ENCODE measurements around the gene MS4A10. TPM values are rescaled to one million over a fixed set of nuclear protein-coding genes. Genes with fewer than 3 reads are reported as not detected.

MS4A10 gene
- total RNA-seq: not detected

DNA sequence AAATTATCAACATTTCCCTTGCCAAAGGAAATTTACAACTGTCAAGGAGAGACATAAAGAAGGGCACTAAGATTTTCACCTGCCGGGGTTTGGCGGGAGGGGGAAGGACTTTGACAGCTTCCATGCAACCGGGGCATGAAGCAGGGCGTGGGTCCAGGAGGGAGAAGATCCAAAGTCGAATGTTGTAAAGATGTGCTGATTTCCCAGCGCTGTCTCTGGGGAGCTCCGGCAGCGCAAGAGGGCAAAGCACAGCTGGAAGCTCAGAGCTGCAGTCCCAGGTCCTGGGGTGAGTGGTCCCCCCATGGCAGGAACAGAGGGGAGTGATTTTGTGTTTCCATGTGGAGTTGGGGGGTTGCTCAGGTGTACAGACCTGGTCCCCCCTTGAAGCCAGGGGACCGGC lies at the start of gene MS4A10:
Gene MS4A10 (plus strand): TSS at position 198 of the 400 bp plus-strand sequence. CDS start 5,003 bp downstream, outside the sequence.
- no peak within 1 kb of the TSS for H3K27ac Mint-ChIP-seq
- intact Hi-C loops (cut with DNase I, micrococcal nuclease): no loop called here

DNA sequence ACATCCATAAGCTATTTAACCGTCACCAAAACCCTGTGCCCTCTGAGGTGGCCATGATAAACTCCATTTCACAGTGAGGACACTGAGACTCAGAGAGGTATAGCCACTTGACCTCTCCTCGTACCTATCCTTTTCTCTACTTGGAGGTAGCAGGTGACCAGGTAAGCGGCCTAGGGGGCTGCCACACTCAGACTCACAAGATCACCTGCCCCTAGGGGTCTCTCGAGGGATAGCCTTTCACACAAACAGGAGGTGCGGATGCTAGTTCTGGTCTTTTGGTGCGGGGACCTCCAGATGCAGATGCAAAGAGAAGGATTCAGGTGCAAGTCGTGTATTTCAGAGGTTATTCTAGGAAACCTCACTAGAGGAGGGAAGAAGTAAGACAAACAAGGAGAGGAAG lies 46.0 kb upstream of the MS4A10 start:
- ChIA-PET POLR2A (no interaction called here), CTCF (interaction anchor here (0.7 to 1.4 kb wide), 2 partner anchors 22 to 23 kb away, joined by 3 to 4 read pairs; no protein-coding TSS in a partner anchor)
- Mint-ChIP-seq H3K4me3 (no peak overlapping the region), H3K27ac (no peak overlapping the region), H3K27me3 (peaks cover 3% of the 10 kb centered on the region), H3K4me1 (no peaks in the 10 kb centered on the region), H3K36me3 (ENCODE audit: low read depth) (no peaks in the 10 kb centered on the region), H3K9me3 (ENCODE audit: low read depth) (no peaks in the 10 kb centered on the region)
- no peak for DNase-seq
- ATAC-seq: no peak
- intact Hi-C loops (cut with DNase I, micrococcal nuclease): no loop called here

More for the DNA sequence above, at the start of gene MS4A10:
- Mint-ChIP-seq H3K4me1 (no peaks in the 10 kb centered on the region), H3K27me3 (no peaks in the 10 kb centered on the region), H3K36me3 (ENCODE audit: low read depth) (no peaks in the 10 kb centered on the region), H3K9me3 (ENCODE audit: low read depth) (no peaks in the 10 kb centered on the region), H3K4me3 (no peak within 1 kb of the TSS)
- ChIA-PET POLR2A (no interaction called here), CTCF (interaction anchor here (0.7 to 0.8 kb wide), 2 partner anchors 22 to 47 kb away, joined by 3 to 4 read pairs; no protein-coding TSS in a partner anchor)
- DNase-seq: no peak
- no peak for ATAC-seq

DNA sequence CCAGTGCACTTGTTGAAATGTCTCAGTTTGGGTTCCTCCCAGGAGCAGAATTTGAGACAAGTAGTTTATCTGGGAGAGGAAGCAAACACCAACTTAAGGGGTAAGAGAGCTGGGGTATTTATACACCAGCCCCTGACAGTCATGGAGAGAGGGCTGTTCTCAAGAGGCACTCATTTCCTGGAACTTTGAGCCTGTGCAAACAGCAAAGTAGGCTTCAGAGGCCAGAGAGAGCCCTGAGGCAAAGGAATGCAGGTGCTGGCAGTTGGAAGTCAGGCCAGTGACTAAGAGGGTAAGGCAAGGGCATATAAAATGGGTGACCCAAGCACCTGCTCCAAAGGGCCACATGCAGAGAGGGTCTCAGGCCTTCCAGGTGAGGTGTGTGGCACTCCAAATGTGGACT lies 44.6 kb upstream of the MS4A10 start:
- Mint-ChIP-seq H3K9me3 (ENCODE audit: low read depth) (no peaks in the 10 kb centered on the region), H3K36me3 (ENCODE audit: low read depth) (no peaks in the 10 kb centered on the region), H3K4me3 (no peak overlapping the region), H3K27ac (no peak overlapping the region), H3K27me3 (peaks cover 3% of the 10 kb centered on the region), H3K4me1 (no peaks in the 10 kb centered on the region)
- intact Hi-C loops (cut with DNase I, micrococcal nuclease): no loop called here
- ChIA-PET POLR2A (no interaction called here), CTCF (interaction anchor here (0.7 to 1.4 kb wide), 2 partner anchors 22 to 49 kb away, joined by 3 read pairs; no protein-coding TSS in a partner anchor)
- ATAC-seq: no peak
- no peak for DNase-seq

DNA sequence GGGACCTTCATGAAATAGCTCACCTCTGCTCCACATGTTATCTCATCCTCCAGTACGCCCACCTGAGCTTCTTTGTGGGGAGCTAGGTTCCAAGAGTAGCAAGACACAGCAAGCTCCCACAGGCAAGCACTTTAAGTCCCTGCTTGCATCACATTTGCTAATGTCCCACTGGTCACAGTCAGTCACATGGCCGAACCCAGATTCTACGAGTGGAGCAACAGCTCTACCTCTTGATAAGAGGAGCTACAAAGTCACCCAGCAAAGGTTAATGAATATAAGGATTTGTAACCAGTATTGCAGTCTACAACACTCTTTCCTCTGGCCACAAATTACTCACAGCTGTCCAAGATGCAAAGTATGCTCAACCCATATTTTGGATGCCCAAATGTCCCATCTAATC lies 43.7 kb upstream of the MS4A10 start:
- CTCF ChIA-PET: no interaction called here

DNA sequence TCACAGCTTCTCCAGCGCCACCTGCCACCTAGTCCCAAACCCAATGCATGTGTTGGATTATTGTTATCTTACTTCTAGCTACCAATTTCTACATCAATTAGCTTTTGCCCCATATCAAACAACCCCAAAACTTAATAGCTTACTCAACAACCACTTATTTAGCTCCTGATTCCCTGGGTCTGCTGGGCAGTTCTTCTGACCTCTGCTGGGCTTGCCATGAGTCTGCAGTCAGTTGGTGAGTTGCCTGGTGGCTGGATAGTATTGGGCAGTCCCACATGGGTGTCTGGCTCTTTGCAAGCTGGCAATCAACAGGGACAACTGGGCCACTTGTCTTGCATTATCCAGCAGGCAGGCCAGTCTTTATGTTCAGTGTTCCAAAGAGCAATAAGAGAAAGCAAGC lies 42.1 kb upstream of the MS4A10 start:
- no peak for ATAC-seq
- H3K27me3 Mint-ChIP-seq: peaks cover 3% of the 10 kb centered on the region
- H3K4me1 Mint-ChIP-seq: no peaks in the 10 kb centered on the region
- CTCF ChIA-PET: no interaction called here
- intact Hi-C loops (cut with DNase I, micrococcal nuclease): no loop called here
- H3K36me3 Mint-ChIP-seq (ENCODE audit: low read depth): no peaks in the 10 kb centered on the region
- no peak overlapping the region for H3K27ac Mint-ChIP-seq
- POLR2A ChIA-PET: no interaction called here
- no peak for DNase-seq
- H3K9me3 Mint-ChIP-seq (ENCODE audit: low read depth): no peaks in the 10 kb centered on the region
- no peak overlapping the region for H3K4me3 Mint-ChIP-seq

More for the DNA sequence above, 43.7 kb upstream of the MS4A10 start:
- ATAC-seq: no peak
- DNase-seq: no peak
- Mint-ChIP-seq H3K4me1 (no peaks in the 10 kb centered on the region), H3K9me3 (ENCODE audit: low read depth) (no peaks in the 10 kb centered on the region), H3K27me3 (peaks cover 3% of the 10 kb centered on the region), H3K27ac (no peak overlapping the region), H3K4me3 (no peak overlapping the region), H3K36me3 (ENCODE audit: low read depth) (no peaks in the 10 kb centered on the region)
- intact Hi-C loops (cut with DNase I, micrococcal nuclease): no loop called here
- POLR2A ChIA-PET: no interaction called here

DNA sequence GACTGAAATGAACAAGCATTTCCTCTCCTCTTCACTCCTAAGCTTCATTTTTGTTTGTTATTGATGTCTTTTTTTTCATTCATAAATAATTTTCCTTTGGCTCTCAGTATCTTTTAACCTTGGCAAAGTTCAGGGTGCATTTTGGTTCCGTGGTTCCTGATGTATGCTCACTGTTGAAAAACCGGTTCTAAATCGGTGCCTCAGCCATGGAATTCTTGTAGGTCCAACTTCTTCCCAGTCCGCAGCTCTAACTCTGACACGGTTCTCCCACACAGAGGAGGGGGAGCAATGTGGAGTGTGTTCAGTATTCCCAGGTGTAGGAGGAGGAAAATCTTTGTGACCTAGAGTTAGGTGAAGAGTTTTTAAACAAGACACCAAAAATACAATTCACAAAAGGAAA lies 41.0 kb upstream of the MS4A10 start:
- POLR2A ChIA-PET: no interaction called here
- H3K36me3 Mint-ChIP-seq (ENCODE audit: low read depth): no peaks in the 10 kb centered on the region

DNA sequence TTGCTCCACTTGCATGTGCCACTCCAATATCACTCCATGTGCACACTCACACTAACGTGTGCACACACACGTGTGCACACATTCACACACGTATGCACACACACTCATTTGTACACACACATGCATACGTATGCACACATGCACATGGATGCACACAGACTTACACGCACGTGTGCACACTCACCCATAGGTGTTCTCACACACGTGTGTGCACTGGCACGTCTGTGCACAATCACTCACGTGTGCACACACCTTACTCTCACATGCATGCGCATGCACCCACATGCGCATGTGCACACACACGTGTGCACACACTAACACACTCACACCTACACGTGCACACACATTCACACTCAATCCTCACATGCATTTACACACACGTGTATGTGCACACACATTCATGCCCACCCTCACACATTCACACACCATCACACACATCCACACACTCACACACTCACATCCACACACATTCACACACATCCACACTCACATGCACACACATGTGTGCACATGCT lies 37.7 kb upstream of the MS4A10 start:
- ATAC-seq: no peak
- Mint-ChIP-seq H3K4me3 (no peak overlapping the region), H3K27me3 (peaks cover 11% of the 10 kb centered on the region), H3K27ac (no peak overlapping the region), H3K9me3 (ENCODE audit: low read depth) (no peaks in the 10 kb centered on the region), H3K4me1 (no peaks in the 10 kb centered on the region), H3K36me3 (ENCODE audit: low read depth) (no peaks in the 10 kb centered on the region)
- POLR2A ChIA-PET: no interaction called here
- DNase-seq: no peak
- CTCF ChIA-PET: interaction anchor here (1.0 to 1.1 kb wide), 2 partner anchors 9 to 1695 kb away, joined by 3 to 4 read pairs; partner anchors contain the start of gene MS4A15
- intact Hi-C loops (cut with DNase I, micrococcal nuclease): no loop called here

More for the DNA sequence above, 41.0 kb upstream of the MS4A10 start:
- no peaks in the 10 kb centered on the region for H3K9me3 Mint-ChIP-seq (ENCODE audit: low read depth)
- no peak overlapping the region for H3K27ac Mint-ChIP-seq
- no peaks in the 10 kb centered on the region for H3K4me1 Mint-ChIP-seq
- DNase-seq (no peak), ATAC-seq (no peak)
- intact Hi-C loops (cut with DNase I, micrococcal nuclease): no loop called here
- no peak overlapping the region for H3K4me3 Mint-ChIP-seq
- CTCF ChIA-PET: interaction anchor here (0.7 kb wide), 1 partner anchor 31 kb away, joined by 3 read pairs; no protein-coding TSS in a partner anchor
- H3K27me3 Mint-ChIP-seq: peaks cover 1% of the 10 kb centered on the region

DNA sequence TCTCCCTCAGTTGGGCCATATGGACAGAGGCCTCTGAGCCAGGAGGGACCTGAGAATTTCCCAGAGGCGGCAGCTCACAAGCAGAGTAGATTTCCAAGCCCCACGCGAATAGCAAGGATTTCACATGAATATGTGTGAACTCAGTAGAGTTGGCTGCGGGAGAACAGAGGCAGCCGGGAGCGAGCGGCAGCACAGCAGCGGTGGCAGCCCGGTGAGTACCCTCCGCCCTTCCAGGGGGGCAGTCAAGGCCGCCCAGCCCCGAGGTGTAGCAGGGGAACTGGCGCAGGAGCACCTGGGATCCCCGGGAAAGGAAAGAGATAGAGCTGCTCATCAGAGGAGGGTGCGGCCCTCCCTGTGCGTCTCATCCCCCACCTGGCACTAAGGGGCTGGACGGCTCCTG lies 36.9 kb upstream of the MS4A10 start:
- intact Hi-C loops (cut with DNase I, micrococcal nuclease): no loop called here
- Mint-ChIP-seq H3K27me3 (peaks cover 12% of the 10 kb centered on the region), H3K9me3 (ENCODE audit: low read depth) (no peaks in the 10 kb centered on the region), H3K4me3 (no peak overlapping the region), H3K36me3 (ENCODE audit: low read depth) (no peaks in the 10 kb centered on the region), H3K4me1 (no peaks in the 10 kb centered on the region), H3K27ac (no peak overlapping the region)
- POLR2A ChIA-PET: no interaction called here
- DNase-seq (no peak), ATAC-seq (no peak)
- CTCF ChIA-PET: no interaction called here

DNA sequence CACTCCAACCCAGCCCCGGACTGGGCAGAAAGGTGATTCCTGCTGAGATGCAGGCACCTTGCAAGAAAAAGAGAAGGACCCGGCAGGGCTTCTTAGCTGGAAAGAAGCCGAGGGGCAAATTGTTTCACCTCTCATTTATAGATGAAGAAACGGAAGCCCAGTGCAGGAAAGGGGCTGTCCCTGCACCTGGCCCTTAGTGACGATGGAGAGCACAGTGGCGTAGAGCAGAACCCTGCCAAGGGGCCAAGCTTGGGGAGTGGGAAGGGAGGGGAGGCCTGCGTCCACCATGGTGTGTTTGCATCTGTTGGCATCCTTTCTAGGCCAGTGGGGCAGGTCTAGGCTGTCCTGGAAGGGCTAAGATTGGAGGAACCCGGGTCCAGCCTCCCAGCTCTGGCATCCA lies 36.3 kb upstream of the MS4A10 start:
- peaks cover 12% of the 10 kb centered on the region for H3K27me3 Mint-ChIP-seq
- DNase-seq (no peak), ATAC-seq (no peak)
- ChIA-PET POLR2A (no interaction called here), CTCF (interaction anchor here (1.1 kb wide), 1 partner anchor 14 kb away, joined by 3 read pairs; no protein-coding TSS in a partner anchor)
- H3K9me3 Mint-ChIP-seq (ENCODE audit: low read depth): no peaks in the 10 kb centered on the region
- no peaks in the 10 kb centered on the region for H3K4me1 Mint-ChIP-seq
- no peak overlapping the region for H3K4me3 Mint-ChIP-seq
- intact Hi-C loops (cut with DNase I, micrococcal nuclease): no loop called here
- H3K36me3 Mint-ChIP-seq (ENCODE audit: low read depth): no peaks in the 10 kb centered on the region
- H3K27ac Mint-ChIP-seq: no peak overlapping the region

DNA sequence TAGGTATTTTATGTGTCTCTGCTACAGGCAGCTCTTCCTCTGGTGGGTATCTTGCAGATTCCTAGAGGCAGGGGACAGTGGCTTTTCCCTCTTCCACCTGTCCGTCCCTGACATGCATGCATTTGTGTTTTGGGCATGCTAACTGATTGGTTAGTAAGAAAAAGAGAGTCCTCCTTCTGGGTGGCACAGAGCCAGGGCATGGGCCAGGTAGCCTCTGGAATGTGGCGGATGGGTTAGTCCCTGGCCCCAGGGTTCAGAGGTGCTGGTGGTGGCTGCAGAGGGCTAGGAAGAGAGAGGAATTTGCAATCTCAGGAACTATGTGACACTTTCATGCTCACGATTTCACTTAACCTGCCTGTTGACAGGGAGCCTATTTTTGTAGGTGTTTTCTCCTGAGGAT lies 34.2 kb upstream of the MS4A10 start:
- intact Hi-C loops (cut with DNase I, micrococcal nuclease): no loop called here
- Mint-ChIP-seq H3K27me3 (peaks cover 12% of the 10 kb centered on the region), H3K36me3 (ENCODE audit: low read depth) (no peaks in the 10 kb centered on the region), H3K4me1 (no peaks in the 10 kb centered on the region), H3K27ac (no peak overlapping the region), H3K4me3 (no peak overlapping the region), H3K9me3 (ENCODE audit: low read depth) (no peaks in the 10 kb centered on the region)
- DNase-seq (no peak), ATAC-seq (no peak)
- ChIA-PET POLR2A (no interaction called here), CTCF (no interaction called here)

DNA sequence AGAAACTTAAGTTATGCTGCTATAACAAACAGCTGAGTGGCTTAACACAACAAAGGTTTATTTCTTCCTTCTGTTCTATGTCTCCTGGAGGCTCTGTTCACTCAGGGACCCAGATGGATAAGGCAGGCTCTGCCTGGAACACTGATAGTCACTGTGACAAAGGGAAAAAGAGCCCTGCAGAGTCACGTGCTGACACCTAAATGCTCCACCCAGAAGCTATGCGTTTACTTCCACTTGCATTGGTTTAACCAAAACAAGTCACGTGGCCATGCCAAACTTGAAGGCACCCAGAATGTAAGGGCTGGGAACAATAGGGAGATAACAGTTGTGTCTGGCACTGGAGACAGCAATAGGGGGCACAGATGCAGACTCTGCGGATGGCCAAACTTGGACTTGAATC lies 31.8 kb upstream of the MS4A10 start:
- intact Hi-C loops (cut with DNase I, micrococcal nuclease): no loop called here
- H3K27ac Mint-ChIP-seq: no peak overlapping the region
- DNase-seq (no peak), ATAC-seq (no peak)
- H3K36me3 Mint-ChIP-seq (ENCODE audit: low read depth): no peaks in the 10 kb centered on the region
- ChIA-PET CTCF (interaction anchor here (1.0 to 2.6 kb wide), 5 partner anchors 10 to 46 kb away, joined by 3 to 19 read pairs (median 5); no protein-coding TSS in a partner anchor), POLR2A (no interaction called here)
- H3K4me3 Mint-ChIP-seq: no peak overlapping the region
- no peaks in the 10 kb centered on the region for H3K4me1 Mint-ChIP-seq
- H3K9me3 Mint-ChIP-seq (ENCODE audit: low read depth): no peaks in the 10 kb centered on the region
- peaks cover 17% of the 10 kb centered on the region for H3K27me3 Mint-ChIP-seq

DNA sequence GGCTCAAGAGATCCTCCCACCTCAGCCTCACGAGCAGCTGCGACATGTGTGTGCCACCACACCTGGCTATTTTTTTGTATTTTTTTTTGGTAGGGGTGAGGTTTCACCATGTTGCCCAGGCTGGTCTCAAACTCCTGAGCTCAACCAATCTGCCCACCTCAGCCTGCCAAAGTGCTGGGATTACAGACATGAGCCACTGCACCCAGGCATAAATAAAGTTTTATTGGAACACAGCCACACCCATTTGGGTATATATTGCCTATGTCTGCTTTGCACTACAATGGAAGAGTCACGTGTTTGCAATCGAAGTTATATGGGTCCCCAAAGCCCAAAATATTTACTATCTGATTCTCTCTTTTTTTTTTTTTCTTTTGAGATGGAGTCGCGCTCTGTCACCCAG lies 30.2 kb upstream of the MS4A10 start:
- H3K27me3 Mint-ChIP-seq: peaks cover 23% of the 10 kb centered on the region

More for the DNA sequence above, 30.2 kb upstream of the MS4A10 start:
- Mint-ChIP-seq H3K36me3 (ENCODE audit: low read depth) (no peaks in the 10 kb centered on the region), H3K4me1 (no peaks in the 10 kb centered on the region), H3K4me3 (no peak overlapping the region), H3K9me3 (ENCODE audit: low read depth) (no peaks in the 10 kb centered on the region), H3K27ac (no peak overlapping the region)
- DNase-seq (no peak), ATAC-seq (no peak)
- ChIA-PET CTCF (interaction anchor here (2.6 kb wide), 1 partner anchor 9 kb away, joined by 19 read pairs; no protein-coding TSS in a partner anchor), POLR2A (no interaction called here)
- intact Hi-C loops (cut with DNase I, micrococcal nuclease): no loop called here

Data from activated CD4-positive, alpha-beta T cell treated with anti-CD3 and anti-CD28 coated beads for 36 hours (primary cell).